ENCODE results near the gene DLG2. TPM values are rescaled to one million over a fixed set of nuclear protein-coding genes. Genes with fewer than 3 reads are reported as not detected.

The DLG2 gene
- total RNA-seq, 1 donor from 2014 or later, result 5.9 TPM

DNA sequence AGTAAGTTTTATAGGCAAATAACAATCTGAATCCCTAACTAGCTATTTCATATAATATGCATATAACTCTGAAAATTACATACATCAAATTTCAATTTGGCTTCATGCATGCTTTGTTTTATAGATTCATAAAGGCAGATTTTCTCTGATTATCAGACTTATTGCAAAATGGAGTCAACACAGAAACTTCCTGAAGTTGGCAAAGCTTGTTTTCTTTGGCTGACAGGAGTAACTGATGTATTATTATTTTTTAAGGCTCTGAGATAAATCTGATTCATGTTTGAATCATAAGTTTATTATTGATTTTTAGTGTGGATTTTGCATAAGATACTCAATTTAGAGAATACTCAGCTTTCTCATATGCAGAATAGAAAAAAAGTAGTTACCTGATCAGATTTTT lies 1984.6 kb downstream of the DLG2 start:
- TF ChIP-seq, protein P1, sequence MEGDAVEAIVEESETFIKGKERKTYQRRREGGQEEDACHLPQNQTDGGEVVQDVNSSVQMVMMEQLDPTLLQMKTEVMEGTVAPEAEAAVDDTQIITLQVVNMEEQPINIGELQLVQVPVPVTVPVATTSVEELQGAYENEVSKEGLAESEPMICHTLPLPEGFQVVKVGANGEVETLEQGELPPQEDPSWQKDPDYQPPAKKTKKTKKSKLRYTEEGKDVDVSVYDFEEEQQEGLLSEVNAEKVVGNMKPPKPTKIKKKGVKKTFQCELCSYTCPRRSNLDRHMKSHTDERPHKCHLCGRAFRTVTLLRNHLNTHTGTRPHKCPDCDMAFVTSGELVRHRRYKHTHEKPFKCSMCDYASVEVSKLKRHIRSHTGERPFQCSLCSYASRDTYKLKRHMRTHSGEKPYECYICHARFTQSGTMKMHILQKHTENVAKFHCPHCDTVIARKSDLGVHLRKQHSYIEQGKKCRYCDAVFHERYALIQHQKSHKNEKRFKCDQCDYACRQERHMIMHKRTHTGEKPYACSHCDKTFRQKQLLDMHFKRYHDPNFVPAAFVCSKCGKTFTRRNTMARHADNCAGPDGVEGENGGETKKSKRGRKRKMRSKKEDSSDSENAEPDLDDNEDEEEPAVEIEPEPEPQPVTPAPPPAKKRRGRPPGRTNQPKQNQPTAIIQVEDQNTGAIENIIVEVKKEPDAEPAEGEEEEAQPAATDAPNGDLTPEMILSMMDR (conservative IDR thresholded peaks at IDR 0.05), result no peak

DNA sequence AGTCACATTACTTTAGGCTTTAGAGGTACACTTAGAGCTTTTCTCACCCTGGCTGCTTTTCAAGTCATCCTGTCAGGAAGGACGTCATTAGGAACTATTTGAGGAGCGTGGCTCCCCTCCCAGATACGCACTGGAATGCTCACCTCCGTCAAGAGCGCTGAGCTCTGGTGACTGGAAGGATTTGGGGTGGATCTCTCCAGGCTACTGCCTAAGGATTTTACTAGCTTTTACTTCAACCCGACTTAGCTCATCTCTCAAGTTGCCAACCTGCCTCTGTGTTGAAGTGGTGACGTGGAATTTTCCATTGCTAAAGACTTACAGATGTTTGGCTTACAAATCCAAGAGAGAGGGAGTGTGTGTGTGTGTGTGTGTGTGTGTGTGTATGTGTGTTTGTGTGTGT lies 1985.6 kb downstream of the DLG2 start:
- peaks cover 12% of the 10 kb centered on the region for H3K4me1 Mint-ChIP-seq (ENCODE audit: unreplicated experiment)
- peak overlapping the region; percentile 6 for H3K4me3 Mint-ChIP-seq
- peaks cover 10% of the 10 kb centered on the region for H3K27me3 Mint-ChIP-seq
- TF ChIP-seq, protein P1 (conservative IDR thresholded peaks at IDR 0.05), result no peak
- H3K9me3 Mint-ChIP-seq, result no peaks in the 10 kb centered on the region
- no peaks in the 10 kb centered on the region for H3K36me3 Mint-ChIP-seq
- no peak for DNase-seq (ENCODE audit: extremely low spot score, unreplicated experiment)
- H3K27ac Mint-ChIP-seq, result no peak overlapping the region

More for the DNA sequence above, 1984.6 kb downstream of the DLG2 start:
- DNase-seq (ENCODE audit: extremely low spot score, unreplicated experiment), result no peak
- H3K27me3 Mint-ChIP-seq, result peaks cover 8% of the 10 kb centered on the region
- no peak overlapping the region for H3K27ac Mint-ChIP-seq
- H3K36me3 Mint-ChIP-seq, result no peaks in the 10 kb centered on the region
- H3K4me1 Mint-ChIP-seq (ENCODE audit: unreplicated experiment), result peaks cover 12% of the 10 kb centered on the region
- H3K4me3 Mint-ChIP-seq, result no peak overlapping the region
- no peaks in the 10 kb centered on the region for H3K9me3 Mint-ChIP-seq

DNA sequence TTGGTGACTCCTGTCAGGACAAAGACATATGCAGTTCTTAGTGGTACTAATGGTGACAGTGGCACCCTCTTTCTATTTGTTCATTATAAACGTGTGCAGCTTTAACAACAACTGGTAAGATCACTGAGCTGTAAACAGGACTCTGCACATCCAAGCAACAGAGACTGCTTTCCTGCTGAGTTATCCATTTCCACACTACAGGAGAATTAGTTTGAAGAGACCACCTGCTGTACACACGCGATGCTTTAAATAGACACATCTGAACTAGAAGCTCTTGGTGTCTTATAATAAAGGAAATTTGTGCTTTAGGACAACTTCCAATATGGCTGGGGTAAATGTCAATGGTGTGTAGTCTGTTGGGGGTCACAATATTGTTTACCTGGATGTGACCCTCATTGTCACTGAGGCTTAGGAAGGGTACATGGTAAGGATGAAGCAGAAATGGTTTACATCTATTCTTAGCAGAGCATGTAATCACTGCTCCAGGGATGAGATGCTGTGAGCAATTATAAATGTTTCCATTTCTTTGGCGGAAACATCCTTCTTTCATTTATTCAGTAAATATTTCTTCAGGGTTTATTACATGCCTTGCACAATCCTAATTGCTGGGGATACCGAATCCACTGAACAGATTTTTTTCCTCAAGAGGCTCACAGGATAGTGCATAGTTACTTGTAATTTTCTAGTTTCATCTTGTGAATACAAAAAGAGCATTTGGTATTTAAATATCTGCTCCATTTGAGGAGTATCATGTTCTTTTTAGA lies 1987.0 kb downstream of the DLG2 start:
- Mint-ChIP-seq H3K36me3 (no peaks in the 10 kb centered on the region), H3K27ac (no peak overlapping the region), H3K9me3 (no peaks in the 10 kb centered on the region), H3K4me1 (ENCODE audit: unreplicated experiment) (peaks cover 12% of the 10 kb centered on the region), H3K4me3 (no peak overlapping the region), H3K27me3 (peaks cover 7% of the 10 kb centered on the region)
- TF ChIP-seq, protein P1 (conservative IDR thresholded peaks at IDR 0.05), result no peak
- DNase-seq (ENCODE audit: extremely low spot score, unreplicated experiment), result no peak

DNA sequence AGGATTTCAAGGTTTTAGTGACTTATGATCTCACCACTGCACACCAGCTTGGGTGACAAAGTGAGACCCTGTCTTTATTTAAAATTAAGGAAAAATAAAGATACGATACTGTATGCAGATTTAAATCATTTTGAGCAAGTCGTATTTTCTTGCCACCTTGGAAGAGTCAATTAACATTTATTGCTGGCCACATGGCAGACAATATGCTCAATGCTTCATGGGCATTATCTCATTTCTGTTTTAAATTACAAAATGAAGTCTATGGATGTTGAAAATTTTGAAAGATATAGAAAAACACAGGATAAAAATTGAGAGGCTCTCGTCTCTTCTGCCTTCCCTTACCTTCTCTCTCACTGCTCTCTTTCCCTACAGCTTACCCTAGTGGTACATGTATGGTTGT lies 1992.0 kb downstream of the DLG2 start:
- no peaks in the 10 kb centered on the region for H3K36me3 Mint-ChIP-seq
- no peak overlapping the region for H3K4me3 Mint-ChIP-seq
- TF ChIP-seq, protein P1 (conservative IDR thresholded peaks at IDR 0.05), result no peak
- H3K27ac Mint-ChIP-seq, result no peak overlapping the region
- peaks cover 3% of the 10 kb centered on the region for H3K27me3 Mint-ChIP-seq
- DNase-seq (ENCODE audit: extremely low spot score, unreplicated experiment), result no peak
- no peaks in the 10 kb centered on the region for H3K9me3 Mint-ChIP-seq
- peaks cover 9% of the 10 kb centered on the region for H3K4me1 Mint-ChIP-seq (ENCODE audit: unreplicated experiment)

DNA sequence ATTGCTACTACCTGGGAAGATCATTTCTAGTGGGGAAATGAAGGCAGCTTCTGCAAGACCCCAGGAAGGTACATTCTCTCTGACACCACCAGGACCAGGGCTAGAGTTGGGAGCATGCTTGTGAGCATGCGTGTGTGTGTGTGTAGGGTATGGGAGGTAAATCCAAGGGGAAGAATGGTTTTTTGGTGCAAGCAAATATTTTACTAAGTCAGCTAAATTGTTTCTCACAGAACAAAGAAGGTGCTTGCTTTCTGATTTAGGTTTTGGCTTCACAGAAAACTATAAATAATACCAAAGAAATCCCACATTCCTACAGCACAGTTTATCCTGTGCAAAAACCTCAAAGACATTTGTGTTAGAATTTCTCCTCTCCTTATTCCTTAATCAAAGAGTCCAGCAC lies 1996.9 kb downstream of the DLG2 start:
- TF ChIP-seq, protein P1 (conservative IDR thresholded peaks at IDR 0.05), result no peak
- peaks cover 22% of the 10 kb centered on the region for H3K4me1 Mint-ChIP-seq (ENCODE audit: unreplicated experiment)
- no peak overlapping the region for H3K27ac Mint-ChIP-seq
- DNase-seq (ENCODE audit: extremely low spot score, unreplicated experiment), result no peak
- no peaks in the 10 kb centered on the region for H3K9me3 Mint-ChIP-seq
- H3K4me3 Mint-ChIP-seq, result no peak overlapping the region
- no peaks in the 10 kb centered on the region for H3K27me3 Mint-ChIP-seq
- H3K36me3 Mint-ChIP-seq, result no peaks in the 10 kb centered on the region
